ENCODE data around the gene TMEM200A. TPM values are rescaled to one million over a fixed set of nuclear protein-coding genes. Genes with fewer than 3 reads are reported as not detected.

The TMEM200A gene
- total and polyA plus RNA-seq, 2 experiments from 2014 or later = 0.12 TPM; not detected in 1

DNA sequence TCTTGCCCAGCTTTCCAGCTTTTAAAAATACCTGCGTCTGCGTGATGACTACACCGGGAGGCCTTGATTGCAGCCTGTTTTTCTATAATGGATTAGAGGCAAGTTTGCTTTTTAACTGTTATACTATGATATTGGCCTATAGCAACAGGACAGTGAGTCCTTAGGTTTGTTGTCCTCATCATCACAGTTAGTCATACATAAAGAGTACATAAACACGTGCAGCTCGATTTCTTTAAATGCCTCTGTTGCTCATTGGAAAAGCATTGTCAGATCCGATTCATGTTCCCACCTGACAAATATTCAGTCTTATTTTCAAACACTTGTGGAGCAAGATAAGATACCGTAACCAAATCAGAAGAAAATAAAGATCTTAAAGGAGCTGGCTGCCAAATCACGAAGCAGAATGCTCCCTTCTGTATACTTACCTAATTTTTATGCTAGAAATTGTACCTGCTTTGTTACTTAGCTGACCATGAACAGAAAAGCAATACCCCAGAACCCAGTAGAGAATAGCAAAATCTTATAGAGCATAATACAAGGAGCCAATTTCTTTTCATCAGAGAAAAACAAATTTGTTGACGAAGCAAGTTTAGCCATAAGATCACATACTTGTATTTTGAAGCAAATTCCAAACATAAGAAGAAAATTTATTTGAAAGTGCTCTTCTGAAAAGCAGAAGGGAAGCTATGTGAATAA, 100.4 kb downstream of the TMEM200A start:
- Histone ChIP-seq H3K9me3 (ENCODE audit: low read depth) (no peaks in the 10 kb centered on the region), H3K36me3 (no peaks in the 10 kb centered on the region), H3K27me3 (peaks cover 54% of the 10 kb centered on the region), H3K4me1 (ENCODE audit: low read depth) (no peaks in the 10 kb centered on the region), H3K4me3 (no peak overlapping the region), H3K27ac (no peak overlapping the region)
- DNase-seq (ENCODE audit: low read depth in 1 of 2, low spot score in 1 of 2) = no peak
- TF ChIP-seq, protein P1, sequence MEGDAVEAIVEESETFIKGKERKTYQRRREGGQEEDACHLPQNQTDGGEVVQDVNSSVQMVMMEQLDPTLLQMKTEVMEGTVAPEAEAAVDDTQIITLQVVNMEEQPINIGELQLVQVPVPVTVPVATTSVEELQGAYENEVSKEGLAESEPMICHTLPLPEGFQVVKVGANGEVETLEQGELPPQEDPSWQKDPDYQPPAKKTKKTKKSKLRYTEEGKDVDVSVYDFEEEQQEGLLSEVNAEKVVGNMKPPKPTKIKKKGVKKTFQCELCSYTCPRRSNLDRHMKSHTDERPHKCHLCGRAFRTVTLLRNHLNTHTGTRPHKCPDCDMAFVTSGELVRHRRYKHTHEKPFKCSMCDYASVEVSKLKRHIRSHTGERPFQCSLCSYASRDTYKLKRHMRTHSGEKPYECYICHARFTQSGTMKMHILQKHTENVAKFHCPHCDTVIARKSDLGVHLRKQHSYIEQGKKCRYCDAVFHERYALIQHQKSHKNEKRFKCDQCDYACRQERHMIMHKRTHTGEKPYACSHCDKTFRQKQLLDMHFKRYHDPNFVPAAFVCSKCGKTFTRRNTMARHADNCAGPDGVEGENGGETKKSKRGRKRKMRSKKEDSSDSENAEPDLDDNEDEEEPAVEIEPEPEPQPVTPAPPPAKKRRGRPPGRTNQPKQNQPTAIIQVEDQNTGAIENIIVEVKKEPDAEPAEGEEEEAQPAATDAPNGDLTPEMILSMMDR (IDR thresholded peaks at IDR 0.05; ENCODE audit: low read depth, low read length) = no peak

DNA sequence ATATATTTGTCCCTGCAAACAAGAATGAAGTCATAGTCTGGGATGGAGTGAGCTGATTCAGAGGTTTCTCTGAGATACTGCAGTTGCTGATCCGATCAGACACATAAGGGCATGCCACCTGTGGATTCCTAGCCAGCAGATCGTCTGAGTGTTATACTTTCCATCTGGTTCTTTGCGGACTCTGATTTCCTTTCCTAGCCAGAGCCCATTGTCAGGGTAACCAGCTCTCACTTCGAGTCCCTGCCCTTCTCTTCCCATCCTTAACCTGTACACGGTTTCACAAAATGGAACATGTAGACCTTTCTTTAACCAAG, 100.9 kb downstream of the TMEM200A start:
- no peak overlapping the region for H3K4me3 ChIP-seq
- DNase-seq (ENCODE audit: low read depth in 1 of 2, low spot score in 1 of 2) = no peak
- no peaks in the 10 kb centered on the region for H3K9me3 ChIP-seq (ENCODE audit: low read depth)
- no peaks in the 10 kb centered on the region for H3K36me3 ChIP-seq
- peaks cover 49% of the 10 kb centered on the region for H3K27me3 ChIP-seq
- H3K4me1 ChIP-seq (ENCODE audit: low read depth) = no peaks in the 10 kb centered on the region
- no peak overlapping the region for H3K27ac ChIP-seq
- TF ChIP-seq, protein P1 (IDR thresholded peaks at IDR 0.05; ENCODE audit: low read depth, low read length) = no peak

DNA sequence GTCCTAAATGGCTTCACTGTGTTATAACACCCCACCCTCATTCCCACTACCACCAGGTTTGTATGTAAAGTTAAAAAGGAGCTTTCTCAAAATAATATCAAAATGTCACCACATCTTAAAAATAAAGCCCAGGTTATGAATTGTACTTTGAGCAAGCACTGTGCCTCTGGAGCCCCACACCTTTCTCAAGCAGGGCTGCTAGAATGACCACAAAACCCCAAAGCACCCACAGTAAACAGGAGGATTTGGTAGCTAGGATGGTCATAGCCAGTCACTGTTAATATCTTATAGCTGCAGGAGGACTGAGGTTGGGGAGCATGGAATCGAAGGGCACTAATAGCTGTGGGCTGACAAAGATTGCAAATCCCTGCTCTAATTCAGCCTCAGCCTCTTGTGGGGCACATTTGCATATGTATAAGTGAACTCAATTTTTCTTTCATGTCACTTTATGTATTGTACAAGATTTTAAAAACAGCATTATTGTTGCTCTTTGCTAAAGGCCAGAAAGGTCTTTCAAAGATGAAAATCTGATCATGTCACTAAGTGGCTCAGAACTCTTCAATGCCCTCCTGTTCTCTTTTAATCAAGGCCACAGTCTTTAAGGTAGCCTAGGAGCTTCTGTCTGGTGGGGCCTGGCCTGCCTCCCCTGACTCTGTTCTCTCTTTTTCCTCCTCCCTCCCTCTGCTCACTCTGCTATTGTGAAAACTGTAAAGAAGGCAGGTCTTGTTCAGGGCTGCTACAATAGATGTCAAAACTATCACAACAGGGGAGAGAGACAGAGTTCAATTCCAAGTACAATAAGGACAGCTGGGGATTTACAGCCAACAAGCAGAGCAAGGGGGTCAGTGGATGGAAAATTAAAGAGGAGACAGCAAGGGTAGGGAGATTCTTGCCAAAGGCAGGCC, 101.6 kb downstream of the TMEM200A start:
- no peaks in the 10 kb centered on the region for H3K9me3 ChIP-seq (ENCODE audit: low read depth)
- DNase-seq (ENCODE audit: low read depth in 1 of 2, low spot score in 1 of 2) = no peak
- TF ChIP-seq, protein P1 (IDR thresholded peaks at IDR 0.05; ENCODE audit: low read depth, low read length) = no peak
- H3K4me1 ChIP-seq (ENCODE audit: low read depth) = no peaks in the 10 kb centered on the region
- H3K36me3 ChIP-seq = no peaks in the 10 kb centered on the region
- H3K27ac ChIP-seq = no peak overlapping the region
- no peak overlapping the region for H3K4me3 ChIP-seq
- peaks cover 42% of the 10 kb centered on the region for H3K27me3 ChIP-seq

DNA sequence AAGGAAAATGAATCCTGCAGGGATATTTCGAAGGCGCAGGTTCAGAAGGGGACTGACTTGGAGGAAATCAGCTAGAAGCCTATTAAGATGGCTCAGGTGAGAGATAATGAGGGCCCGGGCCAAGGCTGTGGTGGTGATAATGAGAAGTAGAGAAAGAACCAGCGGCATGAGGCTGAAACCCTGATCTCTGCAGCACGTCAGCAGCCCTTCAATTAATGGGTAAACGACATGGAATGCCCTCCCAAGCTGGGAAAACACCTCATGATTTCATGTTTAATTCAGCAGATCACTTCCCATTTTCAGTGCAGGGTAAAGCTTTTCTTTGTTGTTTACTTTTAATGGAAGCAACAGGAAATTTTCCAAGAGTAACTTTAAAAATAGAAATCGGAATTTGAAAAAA, 104.9 kb downstream of the TMEM200A start:
- Histone ChIP-seq H3K27ac (no peak overlapping the region), H3K4me1 (ENCODE audit: low read depth) (no peaks in the 10 kb centered on the region), H3K27me3 (peaks cover 17% of the 10 kb centered on the region), H3K4me3 (no peak overlapping the region), H3K9me3 (ENCODE audit: low read depth) (no peaks in the 10 kb centered on the region), H3K36me3 (no peaks in the 10 kb centered on the region)
- no peak for DNase-seq (ENCODE audit: low read depth in 1 of 2, low spot score in 1 of 2)
- TF ChIP-seq, protein P1 (IDR thresholded peaks at IDR 0.05; ENCODE audit: low read depth, low read length) = no peak

DNA sequence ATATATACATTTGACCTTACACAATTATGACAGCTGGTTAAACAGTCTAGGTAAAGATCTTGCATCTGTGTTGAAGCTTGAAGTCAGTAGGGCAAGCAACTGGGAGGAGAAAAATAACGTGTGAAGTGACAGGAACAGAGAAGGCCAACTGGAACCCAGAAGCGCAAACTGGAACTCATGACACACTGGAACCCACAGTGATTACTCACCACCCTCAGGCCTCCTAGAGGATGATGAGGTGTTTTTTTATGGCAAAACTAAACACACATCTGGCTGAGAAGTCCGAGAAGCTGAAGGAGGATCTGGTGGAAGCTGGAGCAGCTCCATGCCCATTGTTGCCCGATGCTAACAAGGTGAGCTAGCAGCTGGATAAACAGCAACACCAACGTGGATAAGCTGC, 108.1 kb downstream of the TMEM200A start:
- Histone ChIP-seq H3K9me3 (ENCODE audit: low read depth) (no peaks in the 10 kb centered on the region), H3K27me3 (no peaks in the 10 kb centered on the region), H3K4me3 (no peak overlapping the region), H3K36me3 (no peaks in the 10 kb centered on the region), H3K27ac (no peak overlapping the region), H3K4me1 (ENCODE audit: low read depth) (no peaks in the 10 kb centered on the region)
- DNase-seq (ENCODE audit: low read depth in 1 of 2, low spot score in 1 of 2) = peak in 1 of 2 donors; percentile 12
- TF ChIP-seq, protein P1 (IDR thresholded peaks at IDR 0.05; ENCODE audit: low read depth, low read length) = no peak

Measured in cardiac muscle cell (in vitro differentiated cells and primary cell).